RWPE2 (cell line): Measurements from ENCODE around the gene DDO.
A peak's percentile ranks its signal among the peaks of the same experiment; 100 is the strongest.

Experiments used
- ATAC-seq: fragments of 200-7000 bp; cut with Tn5 transposase; 3 replicates; pipeline ENCODE4 v1.9.1; 2021; ENCODE audit warnings: low read depth
- DNase-seq: peaks from one replicate; pipeline ENCODE4 v3.0.0-alpha.2; 2020; ENCODE audit warnings: low spot score
- H3K27ac ChIP-seq: fragments of 450-650 bp; 2 replicates; pipeline ENCODE4 v1.5.1; 2017; ENCODE audit warnings: mild to moderate bottlenecking; ENCODE audit not compliant: poor library complexity, severe bottlenecking
- H3K27me3 ChIP-seq: fragments of 250-450 bp; sonication (Bioruptor Pico); 2 replicates; pipeline ENCODE4 v1.5.1; 2021; ENCODE audit warnings: mild to moderate bottlenecking, moderate library complexity; ENCODE audit not compliant: insufficient read depth, poor library complexity, severe bottlenecking
- H3K36me3 ChIP-seq: fragments of 250-450 bp; sonication (Bioruptor Pico); 2 replicates; pipeline ENCODE4 v1.5.1; 2020; ENCODE audit warnings: low read depth, mild to moderate bottlenecking, moderate library complexity
- H3K4me1 ChIP-seq: fragments of 250-450 bp; sonication (Bioruptor Pico); 2 replicates; pipeline ENCODE4 v1.5.1; 2021; ENCODE audit warnings: mild to moderate bottlenecking, moderate library complexity; ENCODE audit not compliant: insufficient read depth, poor library complexity, severe bottlenecking
- H3K4me3 ChIP-seq: fragments of 250-450 bp; sonication (Bioruptor Pico); 2 replicates; pipeline ENCODE4 v1.5.1; 2021; ENCODE audit warnings: mild to moderate bottlenecking, moderate library complexity; ENCODE audit not compliant: severe bottlenecking
- H3K9me3 ChIP-seq: fragments of 250-450 bp; sonication (Bioruptor Pico); 2 replicates; pipeline ENCODE4 v1.5.1; 2021; ENCODE audit warnings: mild to moderate bottlenecking, moderate library complexity; ENCODE audit not compliant: severe bottlenecking
- TF ChIP-seq, protein P1 (sequence below): fragments of 450-650 bp; IDR thresholded peaks from one replicate; pipeline ENCODE4 v1.5.1; 2017; ENCODE audit warnings: mild to moderate bottlenecking, moderate library complexity; ENCODE audit not compliant: poor library complexity, severe bottlenecking

DDO gene

DNA sequence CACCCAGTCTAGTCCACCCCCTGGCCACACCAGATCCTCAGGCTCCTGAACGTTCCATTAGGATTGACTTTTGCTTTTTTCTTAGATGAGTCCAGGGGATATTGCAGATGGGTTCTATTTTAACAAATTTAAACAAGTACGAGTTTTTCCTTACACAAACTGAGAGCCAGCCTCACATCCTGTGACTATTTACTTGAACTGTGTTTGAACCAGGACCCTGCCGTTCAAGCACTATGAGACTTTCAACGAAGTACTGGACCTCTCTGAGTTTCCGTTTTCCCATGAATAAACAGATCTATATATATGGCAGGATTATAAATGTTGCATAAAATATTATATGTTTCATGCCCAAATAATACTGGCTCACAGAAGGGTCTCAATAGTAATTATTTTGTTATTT is 55.8 kb downstream of the DDO start:
- DNase-seq (no peak), ATAC-seq (no peak)
- Histone ChIP-seq H3K4me1 (no peaks in the 10 kb centered on the region), H3K27me3 (peaks cover 54% of the 10 kb centered on the region), H3K36me3 (no peaks in the 10 kb centered on the region), H3K4me3 (no peak overlapping the region), H3K9me3 (no peaks in the 10 kb centered on the region), H3K27ac (no peak overlapping the region)
- TF ChIP-seq, protein P1, sequence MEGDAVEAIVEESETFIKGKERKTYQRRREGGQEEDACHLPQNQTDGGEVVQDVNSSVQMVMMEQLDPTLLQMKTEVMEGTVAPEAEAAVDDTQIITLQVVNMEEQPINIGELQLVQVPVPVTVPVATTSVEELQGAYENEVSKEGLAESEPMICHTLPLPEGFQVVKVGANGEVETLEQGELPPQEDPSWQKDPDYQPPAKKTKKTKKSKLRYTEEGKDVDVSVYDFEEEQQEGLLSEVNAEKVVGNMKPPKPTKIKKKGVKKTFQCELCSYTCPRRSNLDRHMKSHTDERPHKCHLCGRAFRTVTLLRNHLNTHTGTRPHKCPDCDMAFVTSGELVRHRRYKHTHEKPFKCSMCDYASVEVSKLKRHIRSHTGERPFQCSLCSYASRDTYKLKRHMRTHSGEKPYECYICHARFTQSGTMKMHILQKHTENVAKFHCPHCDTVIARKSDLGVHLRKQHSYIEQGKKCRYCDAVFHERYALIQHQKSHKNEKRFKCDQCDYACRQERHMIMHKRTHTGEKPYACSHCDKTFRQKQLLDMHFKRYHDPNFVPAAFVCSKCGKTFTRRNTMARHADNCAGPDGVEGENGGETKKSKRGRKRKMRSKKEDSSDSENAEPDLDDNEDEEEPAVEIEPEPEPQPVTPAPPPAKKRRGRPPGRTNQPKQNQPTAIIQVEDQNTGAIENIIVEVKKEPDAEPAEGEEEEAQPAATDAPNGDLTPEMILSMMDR: no peak

DNA sequence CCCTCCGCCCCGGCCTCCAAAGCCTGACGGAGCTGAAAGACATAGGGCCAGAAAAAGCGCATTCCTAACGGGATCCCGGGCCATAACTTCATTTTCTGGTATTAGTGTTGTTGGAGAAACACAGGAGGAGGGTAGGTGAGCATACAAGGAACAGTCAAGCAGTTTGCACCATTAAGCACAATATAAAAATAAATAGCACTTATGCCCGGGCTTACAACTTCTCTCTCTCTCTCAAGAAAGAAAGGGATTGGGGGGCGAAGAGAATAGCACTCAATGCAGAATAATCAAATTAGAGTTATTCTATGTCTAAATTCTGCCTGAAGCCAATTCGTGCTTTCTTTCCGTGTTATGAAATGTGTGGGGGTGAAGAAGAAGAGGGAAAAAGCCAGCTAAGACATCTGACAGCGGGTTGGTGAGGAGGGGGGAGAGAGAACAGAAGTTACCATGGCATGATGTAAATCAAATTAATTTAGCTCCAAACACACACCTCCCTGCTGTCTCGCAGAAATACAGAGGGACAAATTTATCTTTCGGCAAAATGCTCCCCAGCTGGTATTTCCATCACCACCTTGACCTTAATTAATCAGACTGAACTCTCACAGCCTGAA is 56.7 kb downstream of the DDO start:
- Histone ChIP-seq H3K9me3 (no peaks in the 10 kb centered on the region), H3K4me3 (no peak overlapping the region), H3K27ac (no peak overlapping the region), H3K36me3 (no peaks in the 10 kb centered on the region), H3K27me3 (peaks cover 54% of the 10 kb centered on the region), H3K4me1 (no peaks in the 10 kb centered on the region)
- no peak for ATAC-seq
- DNase-seq: no peak
- TF ChIP-seq, protein P1: no peak

DNA sequence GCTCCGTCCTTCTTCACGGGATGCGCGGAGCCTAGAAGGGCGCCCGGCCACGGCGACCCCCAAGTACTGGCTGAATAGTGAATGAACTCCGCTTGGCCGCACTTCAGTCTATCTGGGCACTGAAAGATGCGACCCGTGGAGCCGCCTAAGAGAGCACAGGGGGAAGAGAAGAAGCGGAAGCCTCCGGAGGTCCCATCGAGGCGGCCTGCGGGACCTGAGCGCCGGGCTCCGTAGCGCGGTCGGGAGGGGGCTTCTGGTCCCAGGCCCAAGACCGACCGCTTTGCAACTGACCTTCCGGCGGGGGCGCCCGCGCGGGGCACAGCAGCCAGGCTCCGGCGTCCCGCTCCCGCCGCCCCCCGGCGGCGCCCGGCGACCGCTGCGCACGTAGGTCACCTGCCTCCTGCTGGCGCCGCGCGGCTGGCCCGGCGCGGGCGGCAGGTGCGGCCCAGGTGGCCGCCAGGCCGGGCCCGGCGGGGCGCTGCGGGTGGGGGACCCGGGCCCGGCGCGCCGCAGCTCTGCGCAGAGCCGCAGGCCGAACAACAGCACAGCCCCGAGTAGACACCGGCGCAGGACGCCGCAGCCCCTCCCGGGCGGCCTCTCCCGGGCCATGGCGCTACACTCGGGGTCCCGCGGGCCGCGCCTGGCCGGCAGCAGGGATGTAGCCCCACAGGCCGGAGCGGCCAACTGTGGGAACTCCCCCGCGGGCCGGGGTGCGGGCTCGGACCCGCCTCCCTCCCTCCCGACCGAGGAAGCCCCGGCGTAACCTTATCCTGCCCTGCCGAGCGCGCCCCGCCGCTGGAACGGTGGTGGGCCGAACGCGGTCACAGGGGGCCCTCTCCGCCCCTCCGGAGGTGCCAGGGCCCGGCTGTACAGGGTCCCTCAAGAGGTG is 57.5 kb downstream of the DDO start, which contains the start of gene METTL24:
METTL24 (minus strand) TSS at position 686 of the 889 bp plus-strand sequence; CDS start at position 609, 77 bp downstream.
- no peak for DNase-seq
- no peaks in the 10 kb centered on the region for H3K4me1 ChIP-seq
- TF ChIP-seq, protein P1: peak; percentile 18
- peaks cover 54% of the 10 kb centered on the region for H3K27me3 ChIP-seq
- H3K9me3 ChIP-seq: no peaks in the 10 kb centered on the region
- no peak within 1 kb of the TSS for H3K27ac ChIP-seq
- peak; percentile 70 for ATAC-seq
- no peaks in the 10 kb centered on the region for H3K36me3 ChIP-seq
- peak within 1 kb of the TSS; percentile 12 for H3K4me3 ChIP-seq

DNA sequence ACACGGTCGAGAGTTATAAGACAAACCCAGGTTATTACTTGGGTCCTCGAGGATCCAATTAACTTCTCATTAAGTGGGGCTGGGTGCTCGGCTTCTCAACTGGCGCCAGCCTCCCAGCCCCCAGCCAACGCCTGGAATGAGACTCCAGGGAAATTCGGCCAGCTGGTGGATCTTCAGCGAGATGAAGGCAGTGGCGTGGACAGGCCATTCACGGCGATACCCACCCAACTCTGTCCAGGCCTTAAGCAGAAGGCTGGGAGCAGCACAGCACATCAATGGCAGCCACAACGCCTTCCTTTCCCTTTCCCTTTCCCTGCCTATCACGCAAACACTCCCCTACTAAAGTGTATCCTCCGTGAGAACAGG is 58.1 kb downstream of the DDO start:
- Histone ChIP-seq H3K27me3 (peaks cover 53% of the 10 kb centered on the region), H3K9me3 (no peaks in the 10 kb centered on the region), H3K36me3 (no peaks in the 10 kb centered on the region), H3K4me1 (no peaks in the 10 kb centered on the region), H3K4me3 (no peak overlapping the region), H3K27ac (no peak overlapping the region)
- no peak for ATAC-seq
- DNase-seq: no peak
- TF ChIP-seq, protein P1: no peak
